Measurements from ENCODE around the gene NACC2.
A peak's percentile ranks its signal among the peaks of the same experiment; 100 is the strongest.
"Not testable (repeated sequence)": the region's sequence is repeated elsewhere in the genome, so short reads cannot be mapped to it uniquely, and the experiment has no call there.

NACC2 gene

GRCh38 chr9:135968083-135968476 lies 127.0 kb downstream of the NACC2 start:
- no peak for DNase-seq (ENCODE audit: extremely low read depth in 1 of 2, low read depth in 1 of 2)

- not testable (repeated sequence) for DNase-seq (ENCODE audit: extremely low read depth in 1 of 2, low read depth in 1 of 2)
Observed at GRCh38 chr9:135966916-135967260, 128.2 kb downstream of the NACC2 start.

GRCh38 chr9:135965124-135965756 lies 129.8 kb downstream of the NACC2 start:
- no peak for DNase-seq (ENCODE audit: extremely low read depth in 1 of 2, low read depth in 1 of 2)

GRCh38 chr9:135963938-135964337 lies 131.2 kb downstream of the NACC2 start:
- DNase-seq (ENCODE audit: extremely low read depth in 1 of 2, low read depth in 1 of 2): no peak

- no peak for DNase-seq (ENCODE audit: extremely low read depth in 1 of 2, low read depth in 1 of 2)
Observed at GRCh38 chr9:135963338-135963737, 131.8 kb downstream of the NACC2 start.

GRCh38 chr9:135962696-135963307 lies 132.3 kb downstream of the NACC2 start:
- DNase-seq (ENCODE audit: extremely low read depth in 1 of 2, low read depth in 1 of 2): no peak

- no peak for DNase-seq (ENCODE audit: extremely low read depth in 1 of 2, low read depth in 1 of 2)
Observed at GRCh38 chr9:135961811-135962695, 133.0 kb downstream of the NACC2 start.

- DNase-seq (ENCODE audit: extremely low read depth in 1 of 2, low read depth in 1 of 2): peak; percentile 89 to 97
Observed at GRCh38 chr9:135961277-135961715, 133.8 kb downstream of the NACC2 start, which contains the start of gene UBAC1. Gene UBAC1 (minus strand): TSS chr9:135961373. CDS start chr9:135961162, 211 bp downstream.

- no peak for DNase-seq (ENCODE audit: extremely low read depth in 1 of 2, low read depth in 1 of 2)
Observed at GRCh38 chr9:135960411-135961276, 134.4 kb downstream of the NACC2 start.

GRCh38 chr9:135959814-135960213 lies 135.3 kb downstream of the NACC2 start:
- no peak for DNase-seq (ENCODE audit: extremely low read depth in 1 of 2, low read depth in 1 of 2)

- DNase-seq (ENCODE audit: extremely low read depth in 1 of 2, low read depth in 1 of 2): no peak
Observed at GRCh38 chr9:135958485-135958884, 136.6 kb downstream of the NACC2 start.

GRCh38 chr9:135957431-135957830 lies 137.7 kb downstream of the NACC2 start:
- DNase-seq (ENCODE audit: extremely low read depth in 1 of 2, low read depth in 1 of 2): no peak

- DNase-seq (ENCODE audit: extremely low read depth in 1 of 2, low read depth in 1 of 2): no peak
Observed at GRCh38 chr9:135956802-135957174, 138.3 kb downstream of the NACC2 start.

All from stimulated activated CD8-positive, alpha-beta memory T cell treated with anti-CD3 and anti-CD28 coated beads, Interleukin-7, amount 100 ng/mL, for 48 hours (primary cell).